HG03159 (cell line): ENCODE measurements around the gene TBC1D22A.
"Not testable (repeated sequence)": the region's sequence is repeated elsewhere in the genome, so short reads cannot be mapped to it uniquely, and the experiment has no call there.

Experiments used
- ATAC-seq: cut with Tn5 transposase; IDR thresholded peaks from one replicate; pipeline ENCODE4 v1.9.1; 2021; ENCODE audit warnings: mild to moderate bottlenecking, moderate library complexity; ENCODE audit not compliant: unreplicated experiment

TBC1D22A gene

DNA sequence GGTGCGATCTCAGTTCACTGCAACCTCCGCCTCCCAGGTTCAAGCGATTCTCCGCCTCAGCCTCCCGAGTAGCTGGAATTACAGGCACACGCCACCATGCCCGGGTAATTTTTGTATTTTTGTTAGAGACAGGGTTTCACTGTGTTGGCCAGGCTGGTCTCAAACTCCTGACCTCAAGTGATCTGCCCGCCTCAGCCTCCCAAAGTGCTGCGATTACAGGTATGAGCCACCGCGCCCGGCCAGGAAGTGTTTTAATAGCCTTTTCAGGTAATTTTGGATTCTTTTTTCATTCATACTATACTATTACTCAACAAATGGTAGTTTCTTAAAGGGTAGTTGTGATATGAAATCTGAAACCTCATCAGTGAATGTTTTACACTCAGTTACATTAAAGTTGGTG is 216.2 kb downstream of the TBC1D22A start:
- not testable (repeated sequence) for ATAC-seq

- no peak for ATAC-seq
Observed at GRCh38 chr22:46979506-46979905, 217.1 kb downstream of the TBC1D22A start.

DNA sequence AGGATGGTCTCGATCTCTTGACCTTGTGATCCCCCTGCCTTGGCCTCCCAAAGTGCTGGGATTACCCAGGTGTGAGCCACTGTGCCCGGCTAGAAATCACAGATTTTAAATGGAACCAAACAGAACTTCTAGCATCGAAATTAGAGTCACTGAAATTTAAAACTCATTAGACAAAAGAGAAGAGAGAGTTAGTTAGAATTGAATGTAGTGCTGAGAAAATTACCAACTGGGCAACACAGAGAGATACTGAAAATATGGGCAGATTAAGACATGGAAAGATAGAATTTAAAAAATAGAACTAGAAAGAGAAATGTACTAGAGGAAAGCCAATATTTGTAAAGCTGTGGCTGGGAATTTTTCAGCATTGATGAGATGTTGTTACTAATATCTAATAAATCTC is 217.9 kb downstream of the TBC1D22A start:
- ATAC-seq = no peak

DNA sequence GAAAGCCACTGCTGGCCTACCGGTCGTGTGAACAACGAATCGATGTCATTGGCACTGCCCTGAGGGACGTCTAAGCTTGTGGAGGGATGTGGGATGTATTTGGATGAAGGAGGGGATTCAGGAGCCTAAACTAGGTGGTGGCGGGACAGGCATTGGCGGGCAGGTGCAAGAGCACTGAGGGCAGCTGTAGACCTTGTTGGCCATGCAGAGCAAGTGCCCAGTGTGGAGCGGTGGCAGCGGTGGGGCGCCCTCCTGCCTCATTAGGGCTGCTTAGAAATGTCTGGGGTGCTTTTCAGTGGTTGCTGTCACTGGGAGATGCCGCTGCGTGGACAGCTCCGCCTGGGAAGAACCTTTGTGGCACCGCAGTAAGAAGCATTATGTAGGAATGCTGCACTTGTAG is 220.2 kb downstream of the TBC1D22A start:
- no peak for ATAC-seq

DNA sequence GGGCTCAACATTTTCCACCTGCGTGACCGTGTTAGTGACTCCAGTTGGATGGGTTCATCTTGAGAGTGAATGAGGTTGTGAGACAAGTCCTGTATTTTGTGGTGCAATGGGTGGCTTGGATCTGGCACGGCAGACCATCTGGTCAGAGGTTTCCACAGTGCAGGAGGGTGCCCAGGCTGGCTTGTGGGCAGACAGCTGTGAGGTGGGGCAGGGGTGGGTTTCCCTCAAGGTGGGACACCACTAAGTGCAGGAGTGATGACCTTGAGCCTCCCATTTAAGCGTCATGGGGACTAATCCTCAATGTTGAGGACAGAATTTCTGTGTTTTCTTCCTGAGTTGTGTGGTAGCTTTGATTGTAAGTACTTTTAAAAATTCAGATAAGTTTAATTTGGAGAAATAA is 220.6 kb downstream of the TBC1D22A start:
- no peak for ATAC-seq

DNA sequence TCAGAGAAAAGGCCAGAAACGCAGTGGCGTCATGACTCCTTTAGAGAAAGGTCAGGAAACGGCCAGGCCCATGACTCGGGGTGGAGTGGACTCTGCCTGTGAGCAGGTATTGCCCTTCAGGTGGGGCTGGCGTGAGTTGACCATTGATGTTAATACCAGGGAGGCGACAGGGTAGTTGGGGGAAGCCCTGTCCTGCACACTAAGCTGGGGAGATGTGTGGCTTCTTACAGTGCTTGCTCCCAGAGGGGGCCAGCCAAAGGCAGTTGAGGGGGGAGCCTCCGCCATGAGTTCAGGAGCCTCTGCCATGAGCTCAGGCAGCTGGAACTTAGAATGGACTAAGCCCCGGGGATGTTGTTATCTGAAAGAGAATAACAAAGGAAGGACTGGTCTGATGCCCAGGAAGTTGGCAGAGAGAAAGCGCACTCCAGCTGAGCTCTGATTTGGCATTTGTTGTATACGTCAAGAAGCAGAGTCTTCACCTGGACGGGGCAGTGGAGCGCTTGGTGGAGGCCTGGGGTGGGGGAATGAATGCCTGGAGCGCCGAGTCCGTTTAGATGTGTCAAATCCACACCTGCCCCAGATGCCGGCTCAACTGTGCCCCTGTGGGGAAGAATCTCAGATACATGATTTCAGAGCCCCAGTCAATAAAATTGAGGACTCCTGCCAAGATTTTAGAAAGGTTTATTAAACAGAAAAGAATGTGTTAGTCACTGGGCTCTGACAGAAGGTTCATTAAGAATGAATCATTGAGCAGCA is 222.5 kb downstream of the TBC1D22A start:
- no peak for ATAC-seq

GRCh38 chr22:46985507-46985882 is 223.0 kb downstream of the TBC1D22A start:
- no peak for ATAC-seq

DNA sequence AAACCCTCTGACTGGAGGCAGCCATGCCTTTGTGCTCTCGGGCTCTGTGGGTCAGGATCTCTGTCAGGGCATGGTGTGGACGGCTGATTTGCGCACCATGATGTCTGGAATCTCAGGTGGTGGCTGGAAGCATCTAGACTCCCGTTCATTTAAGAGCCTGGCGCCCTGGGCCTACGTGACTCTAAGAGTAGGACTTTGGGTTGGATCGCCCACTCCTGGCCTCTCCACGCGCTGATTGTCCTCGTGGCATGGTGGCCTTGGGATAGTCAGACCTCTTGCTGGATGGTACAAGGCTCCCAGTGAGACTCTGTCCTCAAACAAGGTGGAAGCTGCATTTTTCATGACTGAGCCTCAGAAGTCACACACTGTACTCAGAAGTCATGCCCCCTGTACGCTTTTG is 224.3 kb downstream of the TBC1D22A start:
- ATAC-seq = no peak

GRCh38 chr22:46990937-46991550 is 228.6 kb downstream of the TBC1D22A start:
- no peak for ATAC-seq

- no peak for ATAC-seq
Observed at GRCh38 chr22:46991666-46992065, 229.2 kb downstream of the TBC1D22A start.

GRCh38 chr22:46992121-46992731 is 229.8 kb downstream of the TBC1D22A start:
- ATAC-seq = no peak

DNA sequence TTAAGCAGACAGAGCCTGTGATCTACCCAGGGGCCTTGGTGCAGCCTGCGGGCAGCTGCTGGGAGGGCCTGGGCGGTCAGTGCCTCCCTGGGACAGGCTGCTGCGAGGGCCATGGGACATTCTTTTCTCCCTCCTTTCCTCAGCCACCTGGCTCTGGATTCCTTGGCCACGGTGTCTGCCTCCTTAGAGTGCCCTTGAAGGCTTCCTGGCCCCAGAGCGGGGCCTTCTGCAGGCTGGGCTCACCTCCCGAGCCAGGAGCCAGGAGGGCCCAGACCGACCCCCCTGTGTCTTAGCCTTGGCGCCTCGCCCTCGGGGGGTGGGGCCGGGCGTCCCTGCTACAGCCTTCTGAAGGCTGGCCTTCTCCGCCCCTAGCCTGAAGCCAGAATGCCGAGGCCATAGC is 231.2 kb downstream of the TBC1D22A start:
- no peak for ATAC-seq

DNA sequence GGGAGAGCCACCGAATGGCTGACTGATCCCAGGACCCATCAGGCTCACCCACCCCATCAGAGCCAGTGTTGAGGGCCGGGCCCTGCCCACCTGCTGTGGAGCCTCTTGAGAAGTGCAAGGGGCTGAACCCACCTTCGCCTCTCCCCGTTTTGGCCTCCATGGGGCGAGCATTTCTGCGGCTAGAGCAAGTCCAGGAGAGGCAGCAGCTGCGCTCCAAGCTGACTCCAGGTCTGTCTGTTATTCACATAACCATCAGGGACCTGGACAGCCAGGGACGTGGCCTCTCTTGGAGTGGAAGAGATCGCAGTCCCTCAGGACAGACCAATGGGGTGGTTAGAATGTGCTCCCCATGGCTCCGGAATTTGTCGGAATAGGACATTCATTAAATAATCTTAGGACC is 231.8 kb downstream of the TBC1D22A start:
- no peak for ATAC-seq

DNA sequence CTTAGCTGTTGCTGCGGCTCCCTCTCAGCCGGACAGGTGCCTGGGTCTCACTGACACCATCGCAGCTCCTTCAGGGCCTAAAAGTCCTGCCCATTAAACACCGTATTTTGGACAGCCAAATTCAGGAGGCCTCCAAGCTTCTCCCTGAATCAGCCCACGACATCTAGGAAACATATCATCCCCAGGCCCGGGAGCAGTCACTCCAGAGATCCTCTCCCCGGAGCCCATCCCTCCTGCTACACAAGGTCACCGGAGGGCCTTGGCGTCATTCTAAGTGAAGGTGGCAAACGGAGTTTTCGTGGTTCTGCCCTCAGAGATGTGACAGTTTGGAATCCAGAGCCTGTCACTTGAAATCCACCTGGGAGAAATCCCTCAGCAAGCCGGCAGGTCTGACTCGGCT is 232.5 kb downstream of the TBC1D22A start:
- no peak for ATAC-seq

GRCh38 chr22:46995501-46996360 is 233.3 kb downstream of the TBC1D22A start:
- ATAC-seq = no peak

DNA sequence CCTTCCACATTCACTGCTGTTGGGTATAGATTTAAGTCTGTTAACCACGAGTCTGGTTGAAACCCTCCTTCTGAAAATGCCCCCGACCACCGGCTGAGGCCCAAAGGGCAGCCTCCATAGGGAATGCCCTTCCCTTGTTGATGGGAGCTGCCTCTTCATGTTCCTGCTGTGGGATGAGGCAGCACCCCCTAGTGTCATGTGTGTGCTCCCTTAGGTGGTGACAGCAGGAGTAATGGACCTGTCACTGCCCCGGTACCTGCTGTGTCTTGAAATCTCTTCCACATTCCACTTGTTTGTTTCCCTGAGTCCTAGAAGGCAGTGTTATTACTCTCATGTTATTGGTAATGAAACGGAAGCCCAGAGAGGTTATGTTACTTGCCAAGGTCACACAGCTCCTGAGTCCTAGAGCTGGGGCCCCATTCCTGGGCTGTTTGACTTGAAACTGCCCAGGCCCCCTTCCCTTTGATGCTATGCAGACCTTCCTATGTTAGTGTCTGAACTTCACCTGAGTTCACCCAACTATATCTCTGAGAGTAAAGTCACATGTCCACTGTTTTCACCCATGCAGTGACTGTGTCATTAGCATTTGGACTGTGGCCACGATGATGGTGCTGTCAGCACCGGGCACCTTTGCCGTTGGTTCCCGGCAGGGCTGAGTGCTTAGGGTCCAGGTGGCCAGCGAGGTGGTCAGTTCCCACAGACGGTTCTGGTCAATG is 234.3 kb downstream of the TBC1D22A start:
- no peak for ATAC-seq

DNA sequence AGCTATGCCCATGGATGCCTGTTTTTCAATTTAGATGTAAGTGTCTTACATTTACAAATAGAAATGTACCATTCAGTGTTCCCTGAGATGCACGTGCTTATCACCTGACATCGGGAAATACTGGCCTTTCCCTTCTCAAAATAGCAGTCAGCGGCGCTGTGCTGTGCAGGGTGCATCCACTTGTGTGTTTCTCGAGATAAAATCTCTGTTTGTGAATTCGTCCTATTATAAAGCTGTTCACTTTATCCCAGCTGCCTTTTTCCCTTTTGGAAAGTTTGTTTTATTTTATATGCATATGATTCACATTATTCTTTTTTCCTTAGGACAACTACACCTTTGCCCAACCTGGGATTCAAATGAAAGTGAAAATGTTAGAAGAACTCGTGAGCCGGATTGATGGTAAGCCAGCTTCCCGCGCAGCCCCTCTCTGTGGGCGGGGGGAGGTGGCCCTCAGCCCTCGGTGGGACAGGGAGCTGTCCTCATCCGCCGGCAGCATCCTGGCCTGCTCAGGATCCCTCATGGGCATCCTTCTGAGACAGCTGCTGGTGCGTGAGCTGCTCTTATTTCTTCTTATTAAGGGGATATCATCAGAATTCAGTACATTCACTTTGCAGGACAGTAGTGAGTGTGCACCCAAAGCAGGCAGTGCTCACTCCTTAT is 235.0 kb downstream of the TBC1D22A start:
- ATAC-seq = no peak

GRCh38 chr22:46998331-46998730 is 235.9 kb downstream of the TBC1D22A start:
- ATAC-seq = no peak

DNA sequence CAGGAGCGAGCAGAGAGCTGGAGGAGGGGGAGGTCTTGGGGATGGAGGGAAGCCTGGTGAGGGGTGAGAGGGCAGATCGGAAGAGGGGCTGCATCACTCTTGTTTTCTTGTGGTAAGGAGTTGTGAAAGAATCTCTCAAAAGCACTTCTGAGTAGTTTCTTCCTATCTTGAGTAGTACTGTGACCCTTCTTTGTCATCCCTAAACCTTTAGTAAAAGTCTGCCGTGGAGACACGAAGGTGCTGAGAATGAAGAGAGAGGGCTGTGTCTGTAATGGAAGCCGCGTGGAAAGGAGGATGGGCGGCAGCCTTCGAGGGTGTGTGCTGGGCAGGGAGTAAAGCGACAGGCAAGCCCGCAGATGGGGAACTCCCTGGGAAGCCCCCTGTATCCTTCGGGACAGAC is 237.8 kb downstream of the TBC1D22A start:
- ATAC-seq = no peak

- no peak for ATAC-seq
Observed at GRCh38 chr22:47000888-47001287, 238.4 kb downstream of the TBC1D22A start.
